SK-N-SH treated with all-trans-retinoic acid at 6 μM for 48 hours (cell line): ENCODE data around the gene CDT1.

Experiments used
- ARNTL ChIP-seq: fragments of 450-650 bp; formaldehyde crosslinking; IDR thresholded peaks from 2 replicates; pipeline ENCODE4 v1.5.0; 2020; ENCODE audit warnings: low read depth, mild to moderate bottlenecking, moderate library complexity, borderline replicate concordance
- CREB5 ChIP-seq: fragments of 250-450 bp; sonication (Bioruptor Pico); IDR thresholded peaks from 2 replicates; pipeline ENCODE4 v1.5.1; 2020; ENCODE audit warnings: low read depth, mild to moderate bottlenecking, moderate library complexity
- RARB ChIP-seq: fragments of 250-450 bp; sonication (Bioruptor Pico); IDR thresholded peaks from 2 replicates; pipeline ENCODE4 v1.8.0; 2021; ENCODE audit warnings: mild to moderate bottlenecking, moderate library complexity
- SNAI2 ChIP-seq: fragments of 250-450 bp; sonication (Bioruptor Pico); IDR thresholded peaks from 2 replicates; pipeline ENCODE4 v1.5.0; 2020; ENCODE audit warnings: mild to moderate bottlenecking, moderate library complexity
- TSHZ2 ChIP-seq: fragments of 250-450 bp; sonication (Bioruptor Pico); IDR thresholded peaks from 2 replicates; pipeline ENCODE4 v1.5.0; 2020; ENCODE audit warnings: mild to moderate bottlenecking, moderate library complexity
- ZFP3 ChIP-seq: fragments of 250-450 bp; sonication (Bioruptor Pico); IDR thresholded peaks from 2 replicates; pipeline ENCODE4 v1.5.0; 2020; ENCODE audit warnings: mild to moderate bottlenecking, moderate library complexity
- ZNF70 ChIP-seq: fragments of 450-650 bp; formaldehyde crosslinking; IDR thresholded peaks from 2 replicates; pipeline ENCODE4 v1.5.0; 2020; ENCODE audit warnings: mild to moderate bottlenecking, moderate library complexity
- TF ChIP-seq, protein P1 (sequence below): fragments of 250-450 bp; sonication (Bioruptor Pico); IDR thresholded peaks from 2 replicates; pipeline ENCODE4 v1.8.0; 2020; ENCODE audit warnings: mild to moderate bottlenecking, moderate library complexity, borderline replicate concordance

DNA sequence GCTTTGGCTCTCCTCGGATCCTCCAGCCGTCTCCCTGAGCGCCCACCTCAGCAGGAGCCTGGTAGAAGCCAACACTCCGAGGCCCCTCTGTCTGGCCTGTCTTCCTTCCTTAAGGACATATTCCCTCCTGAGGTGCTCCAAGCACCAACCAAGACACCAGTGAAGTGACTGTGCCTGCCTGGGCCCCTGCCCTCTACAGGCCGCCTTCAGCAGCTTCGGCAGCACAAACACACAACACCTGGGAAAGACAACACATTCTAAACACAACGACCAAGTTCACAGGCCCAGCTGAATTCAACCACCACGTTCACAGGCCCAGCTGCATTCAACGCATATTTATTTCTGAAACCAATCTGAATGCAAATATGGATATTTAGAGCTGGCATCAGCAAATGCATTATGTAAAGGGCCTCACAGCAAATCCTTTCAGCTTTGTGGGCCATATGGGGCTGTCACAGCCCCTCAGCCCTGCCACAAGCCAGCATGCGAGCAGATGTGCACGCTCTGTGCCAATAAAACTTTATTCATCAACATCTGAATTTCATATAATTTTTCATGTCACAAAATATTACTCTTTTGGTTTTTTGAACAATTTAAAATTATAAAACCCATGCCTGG, 40.9 kb downstream of the CDT1 start:
- TF ChIP-seq ZNF70 (CRISPR knock-in tag): no peak
- no peak for TF ChIP-seq CREB5
- TF ChIP-seq, protein P1, sequence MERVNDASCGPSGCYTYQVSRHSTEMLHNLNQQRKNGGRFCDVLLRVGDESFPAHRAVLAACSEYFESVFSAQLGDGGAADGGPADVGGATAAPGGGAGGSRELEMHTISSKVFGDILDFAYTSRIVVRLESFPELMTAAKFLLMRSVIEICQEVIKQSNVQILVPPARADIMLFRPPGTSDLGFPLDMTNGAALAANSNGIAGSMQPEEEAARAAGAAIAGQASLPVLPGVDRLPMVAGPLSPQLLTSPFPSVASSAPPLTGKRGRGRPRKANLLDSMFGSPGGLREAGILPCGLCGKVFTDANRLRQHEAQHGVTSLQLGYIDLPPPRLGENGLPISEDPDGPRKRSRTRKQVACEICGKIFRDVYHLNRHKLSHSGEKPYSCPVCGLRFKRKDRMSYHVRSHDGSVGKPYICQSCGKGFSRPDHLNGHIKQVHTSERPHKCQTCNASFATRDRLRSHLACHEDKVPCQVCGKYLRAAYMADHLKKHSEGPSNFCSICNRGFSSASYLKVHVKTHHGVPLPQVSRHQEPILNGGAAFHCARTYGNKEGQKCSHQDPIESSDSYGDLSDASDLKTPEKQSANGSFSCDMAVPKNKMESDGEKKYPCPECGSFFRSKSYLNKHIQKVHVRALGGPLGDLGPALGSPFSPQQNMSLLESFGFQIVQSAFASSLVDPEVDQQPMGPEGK (CRISPR knock-in tag): no peak
- no peak for TF ChIP-seq ARNTL (CRISPR knock-in tag)
- TF ChIP-seq SNAI2 (CRISPR knock-in tag): no peak
- no peak for TF ChIP-seq TSHZ2 (CRISPR knock-in tag)
- TF ChIP-seq RARB (CRISPR knock-in tag): no peak
- no peak for TF ChIP-seq ZFP3 (CRISPR knock-in tag)
